GM12878 (cell line): ENCODE measurements around the gene NEU1. TPM values are rescaled to one million over a fixed set of nuclear protein-coding genes. Genes with fewer than 3 reads are reported as not detected.

ENCODE experiments used
- BACH1 ChIP-seq: fragments of 450-650 bp; IDR thresholded peaks from 2 replicates; pipeline ENCODE4 v1.6.1; 2017; ENCODE audit warnings: mild to moderate bottlenecking, borderline replicate concordance
- BCL11A ChIP-seq: IDR thresholded peaks from 2 replicates; pipeline ENCODE4 v1.6.1; 2011; ENCODE audit warnings: low read depth, low read length
- CBFB ChIP-seq: IDR thresholded peaks from 2 replicates; pipeline ENCODE4 v1.6.1; 2016; ENCODE audit warnings: antibody characterized with exemption, low read depth
- FOXK2 ChIP-seq: fragments of 450-650 bp; IDR thresholded peaks from 2 replicates; pipeline ENCODE4 v1.6.1; 2017; ENCODE audit warnings: mild to moderate bottlenecking, moderate library complexity
- HDAC2 ChIP-seq: fragments of 200-600 bp; sonication (generic); IDR thresholded peaks from 2 replicates; pipeline ENCODE4 v1.6.1; 2017
- NR2F1 ChIP-seq: fragments of 450-650 bp; conservative IDR thresholded peaks from 2 replicates; pipeline ENCODE4 v1.6.1; 2017; ENCODE audit warnings: mild to moderate bottlenecking
- POLR2AphosphoS2 ChIP-seq: IDR thresholded peaks from 2 replicates; pipeline ENCODE4 v1.6.1; 2011; ENCODE audit warnings: low read depth, mild to moderate bottlenecking, low read length, improper control_type of control experiment, moderate library complexity
- RAD21 ChIP-seq: IDR thresholded peaks from 2 replicates; pipeline ENCODE4 v1.6.1; 2011; ENCODE audit warnings: mild to moderate bottlenecking, low read depth, low read length, moderate library complexity; ENCODE audit not compliant: insufficient read depth
- ZNF24 ChIP-seq: fragments of 450-650 bp; IDR thresholded peaks from 2 replicates; pipeline ENCODE4 v1.6.1; 2017; ENCODE audit warnings: antibody characterized with exemption, mild to moderate bottlenecking
- ZNF622 ChIP-seq: fragments of 450-650 bp; IDR thresholded peaks from 2 replicates; pipeline ENCODE4 v1.6.1; 2017; ENCODE audit warnings: mild to moderate bottlenecking, inconsistent platforms
- polyA plus RNA-seq, 11 experiments: library from polyadenylated mRNA; depleted of rRNA in 4 of 11; unstranded in 6 of 11; stranded (reverse) in 5 of 11; fragments of >200 nt; fragmentation: Nextera tagmentation in 4 of 11; fragmentation: Illumina TruSeq in 1 of 11; extraction: Ambion mirVana in 4 of 11; extraction: Trizol in 1 of 11; gene quantifications; 1 replicate in 1 of 11; 2 replicates in 10 of 11; pipeline versions ENCODE4 v1.2.1 to v1.2.3, GENCODE V29; 2011 to 2016; ENCODE audit warnings: inconsistent platforms in 2 of 11, missing spikeins in 2 of 11, low read depth in 1 of 11
- total RNA-seq, 4 experiments: library from RNA; depleted of rRNA in 3 of 4; stranded (reverse); fragments of >200 nt in 3 of 4; fragmentation: Illumina TruSeq in 1 of 4; extraction: Trizol in 1 of 4; gene quantifications; 2 replicates each; pipeline versions ENCODE4 v1.2.1 to v1.2.3, GENCODE V29; 2013 to 2021
- TF ChIP-seq, protein P1 (sequence below): fragments of 450-650 bp; IDR thresholded peaks from 2 replicates; pipeline ENCODE4 v1.6.1; 2017; ENCODE audit warnings: mild to moderate bottlenecking
- TF ChIP-seq, protein P2 (sequence below): fragments of 450-650 bp; conservative IDR thresholded peaks from 2 replicates; pipeline ENCODE4 v1.6.1; 2017; ENCODE audit warnings: mild to moderate bottlenecking, moderate library complexity
- TF ChIP-seq, protein P3 (sequence below): fragments of 450-650 bp; IDR thresholded peaks from 2 replicates; pipeline ENCODE4 v1.6.1; 2017; ENCODE audit warnings: mild to moderate bottlenecking, moderate library complexity
- TF ChIP-seq, protein P4 (sequence below), 3 experiments: IDR thresholded peaks in 2 of 3; conservative IDR thresholded peaks in 1 of 3; 2 replicates each; pipeline ENCODE4 v1.5.1; 2011; ENCODE audit warnings: low read depth in 3 of 3, low read length in 3 of 3, mild to moderate bottlenecking in 3 of 3, control low read depth in 2 of 3, moderate library complexity in 2 of 3, inconsistent platforms in 1 of 3, mixed read lengths in 1 of 3; ENCODE audit not compliant: control insufficient read depth in 2 of 3, insufficient read depth in 1 of 3; ENCODE audit errors: extremely low read depth in 1 of 3
- TF ChIP-seq, protein P5 (sequence below): fragments of 450-650 bp; formaldehyde crosslinking; IDR thresholded peaks from 2 replicates; pipeline ENCODE4 v1.4.0; 2022; ENCODE audit warnings: mild to moderate bottlenecking, moderate library complexity

NEU1 gene
- total and polyA plus RNA-seq, 10 of the 15 experiments (the other 5 are each of a cell fraction or from before 2014, with no cell fraction given), result 7.2 to 26.9 (median 21.6) TPM

DNA sequence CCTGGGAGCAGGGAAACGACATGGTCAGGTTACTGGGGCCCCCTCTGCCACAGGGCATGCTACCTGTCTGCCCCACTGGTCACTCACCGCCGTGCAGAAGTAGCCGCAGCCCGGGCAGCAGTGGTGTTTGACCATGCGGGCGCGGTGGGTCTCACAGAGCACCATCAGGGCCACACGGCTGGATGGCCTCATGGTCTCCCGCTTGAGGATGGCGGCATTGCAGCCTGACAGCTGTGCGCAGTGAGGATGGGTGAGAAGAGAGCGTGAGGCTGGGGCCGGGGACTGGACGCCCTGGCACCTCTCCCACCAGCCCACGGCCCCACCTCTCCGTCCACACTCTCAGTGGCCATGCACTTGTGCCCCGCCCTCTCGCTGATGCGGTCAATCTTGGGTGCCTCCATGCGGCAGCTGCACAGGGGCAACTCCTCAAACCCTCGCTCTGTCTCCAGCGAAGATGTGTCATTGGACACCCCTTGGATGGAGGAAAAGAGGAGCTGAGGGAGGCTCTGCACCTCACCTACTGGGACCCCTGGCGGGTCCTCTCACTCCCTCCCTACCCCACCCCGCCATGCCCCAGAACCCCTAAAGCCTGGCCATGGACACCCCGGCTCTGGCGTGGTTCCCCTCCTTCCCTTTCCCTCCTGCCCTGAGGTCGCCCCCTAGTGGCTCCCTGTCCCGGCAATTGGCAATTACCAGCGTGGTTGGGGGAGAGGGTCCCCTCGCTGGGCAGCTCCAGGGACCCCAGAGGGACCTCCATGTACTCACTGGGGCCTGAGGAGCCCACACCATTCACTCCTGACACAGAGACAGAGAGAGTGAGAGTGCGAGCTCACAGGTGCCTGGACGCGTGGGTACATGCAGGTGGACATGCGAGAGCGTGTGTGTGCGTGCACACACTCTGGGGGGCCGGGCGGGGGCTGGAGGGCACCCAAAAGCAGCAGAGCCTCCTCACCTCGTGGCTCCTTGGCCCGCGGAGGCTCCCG, 25.9 kb upstream of the NEU1 start (continued):
- TF ChIP-seq, protein P1, sequence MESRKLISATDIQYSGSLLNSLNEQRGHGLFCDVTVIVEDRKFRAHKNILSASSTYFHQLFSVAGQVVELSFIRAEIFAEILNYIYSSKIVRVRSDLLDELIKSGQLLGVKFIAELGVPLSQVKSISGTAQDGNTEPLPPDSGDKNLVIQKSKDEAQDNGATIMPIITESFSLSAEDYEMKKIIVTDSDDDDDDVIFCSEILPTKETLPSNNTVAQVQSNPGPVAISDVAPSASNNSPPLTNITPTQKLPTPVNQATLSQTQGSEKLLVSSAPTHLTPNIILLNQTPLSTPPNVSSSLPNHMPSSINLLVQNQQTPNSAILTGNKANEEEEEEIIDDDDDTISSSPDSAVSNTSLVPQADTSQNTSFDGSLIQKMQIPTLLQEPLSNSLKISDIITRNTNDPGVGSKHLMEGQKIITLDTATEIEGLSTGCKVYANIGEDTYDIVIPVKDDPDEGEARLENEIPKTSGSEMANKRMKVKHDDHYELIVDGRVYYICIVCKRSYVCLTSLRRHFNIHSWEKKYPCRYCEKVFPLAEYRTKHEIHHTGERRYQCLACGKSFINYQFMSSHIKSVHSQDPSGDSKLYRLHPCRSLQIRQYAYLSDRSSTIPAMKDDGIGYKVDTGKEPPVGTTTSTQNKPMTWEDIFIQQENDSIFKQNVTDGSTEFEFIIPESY, result no peak
- no peak for TF ChIP-seq HDAC2
- no peak for TF ChIP-seq BACH1
- TF ChIP-seq, protein P2, sequence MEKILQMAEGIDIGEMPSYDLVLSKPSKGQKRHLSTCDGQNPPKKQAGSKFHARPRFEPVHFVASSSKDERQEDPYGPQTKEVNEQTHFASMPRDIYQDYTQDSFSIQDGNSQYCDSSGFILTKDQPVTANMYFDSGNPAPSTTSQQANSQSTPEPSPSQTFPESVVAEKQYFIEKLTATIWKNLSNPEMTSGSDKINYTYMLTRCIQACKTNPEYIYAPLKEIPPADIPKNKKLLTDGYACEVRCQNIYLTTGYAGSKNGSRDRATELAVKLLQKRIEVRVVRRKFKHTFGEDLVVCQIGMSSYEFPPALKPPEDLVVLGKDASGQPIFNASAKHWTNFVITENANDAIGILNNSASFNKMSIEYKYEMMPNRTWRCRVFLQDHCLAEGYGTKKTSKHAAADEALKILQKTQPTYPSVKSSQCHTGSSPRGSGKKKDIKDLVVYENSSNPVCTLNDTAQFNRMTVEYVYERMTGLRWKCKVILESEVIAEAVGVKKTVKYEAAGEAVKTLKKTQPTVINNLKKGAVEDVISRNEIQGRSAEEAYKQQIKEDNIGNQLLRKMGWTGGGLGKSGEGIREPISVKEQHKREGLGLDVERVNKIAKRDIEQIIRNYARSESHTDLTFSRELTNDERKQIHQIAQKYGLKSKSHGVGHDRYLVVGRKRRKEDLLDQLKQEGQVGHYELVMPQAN, result no peak
- no peak for TF ChIP-seq POLR2AphosphoS2
- no peak for TF ChIP-seq BCL11A
- peak; percentile 61 for TF ChIP-seq RAD21
- TF ChIP-seq ZNF622, result no peak
- TF ChIP-seq, protein P3, sequence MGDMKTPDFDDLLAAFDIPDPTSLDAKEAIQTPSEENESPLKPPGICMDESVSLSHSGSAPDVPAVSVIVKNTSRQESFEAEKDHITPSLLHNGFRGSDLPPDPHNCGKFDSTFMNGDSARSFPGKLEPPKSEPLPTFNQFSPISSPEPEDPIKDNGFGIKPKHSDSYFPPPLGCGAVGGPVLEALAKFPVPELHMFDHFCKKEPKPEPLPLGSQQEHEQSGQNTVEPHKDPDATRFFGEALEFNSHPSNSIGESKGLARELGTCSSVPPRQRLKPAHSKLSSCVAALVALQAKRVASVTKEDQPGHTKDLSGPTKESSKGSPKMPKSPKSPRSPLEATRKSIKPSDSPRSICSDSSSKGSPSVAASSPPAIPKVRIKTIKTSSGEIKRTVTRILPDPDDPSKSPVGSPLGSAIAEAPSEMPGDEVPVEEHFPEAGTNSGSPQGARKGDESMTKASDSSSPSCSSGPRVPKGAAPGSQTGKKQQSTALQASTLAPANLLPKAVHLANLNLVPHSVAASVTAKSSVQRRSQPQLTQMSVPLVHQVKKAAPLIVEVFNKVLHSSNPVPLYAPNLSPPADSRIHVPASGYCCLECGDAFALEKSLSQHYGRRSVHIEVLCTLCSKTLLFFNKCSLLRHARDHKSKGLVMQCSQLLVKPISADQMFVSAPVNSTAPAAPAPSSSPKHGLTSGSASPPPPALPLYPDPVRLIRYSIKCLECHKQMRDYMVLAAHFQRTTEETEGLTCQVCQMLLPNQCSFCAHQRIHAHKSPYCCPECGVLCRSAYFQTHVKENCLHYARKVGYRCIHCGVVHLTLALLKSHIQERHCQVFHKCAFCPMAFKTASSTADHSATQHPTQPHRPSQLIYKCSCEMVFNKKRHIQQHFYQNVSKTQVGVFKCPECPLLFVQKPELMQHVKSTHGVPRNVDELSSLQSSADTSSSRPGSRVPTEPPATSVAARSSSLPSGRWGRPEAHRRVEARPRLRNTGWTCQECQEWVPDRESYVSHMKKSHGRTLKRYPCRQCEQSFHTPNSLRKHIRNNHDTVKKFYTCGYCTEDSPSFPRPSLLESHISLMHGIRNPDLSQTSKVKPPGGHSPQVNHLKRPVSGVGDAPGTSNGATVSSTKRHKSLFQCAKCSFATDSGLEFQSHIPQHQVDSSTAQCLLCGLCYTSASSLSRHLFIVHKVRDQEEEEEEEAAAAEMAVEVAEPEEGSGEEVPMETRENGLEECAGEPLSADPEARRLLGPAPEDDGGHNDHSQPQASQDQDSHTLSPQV, result no peak
- TF ChIP-seq, protein P4, sequence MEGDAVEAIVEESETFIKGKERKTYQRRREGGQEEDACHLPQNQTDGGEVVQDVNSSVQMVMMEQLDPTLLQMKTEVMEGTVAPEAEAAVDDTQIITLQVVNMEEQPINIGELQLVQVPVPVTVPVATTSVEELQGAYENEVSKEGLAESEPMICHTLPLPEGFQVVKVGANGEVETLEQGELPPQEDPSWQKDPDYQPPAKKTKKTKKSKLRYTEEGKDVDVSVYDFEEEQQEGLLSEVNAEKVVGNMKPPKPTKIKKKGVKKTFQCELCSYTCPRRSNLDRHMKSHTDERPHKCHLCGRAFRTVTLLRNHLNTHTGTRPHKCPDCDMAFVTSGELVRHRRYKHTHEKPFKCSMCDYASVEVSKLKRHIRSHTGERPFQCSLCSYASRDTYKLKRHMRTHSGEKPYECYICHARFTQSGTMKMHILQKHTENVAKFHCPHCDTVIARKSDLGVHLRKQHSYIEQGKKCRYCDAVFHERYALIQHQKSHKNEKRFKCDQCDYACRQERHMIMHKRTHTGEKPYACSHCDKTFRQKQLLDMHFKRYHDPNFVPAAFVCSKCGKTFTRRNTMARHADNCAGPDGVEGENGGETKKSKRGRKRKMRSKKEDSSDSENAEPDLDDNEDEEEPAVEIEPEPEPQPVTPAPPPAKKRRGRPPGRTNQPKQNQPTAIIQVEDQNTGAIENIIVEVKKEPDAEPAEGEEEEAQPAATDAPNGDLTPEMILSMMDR (IDR thresholded peaks at IDR 0.05 in 2 of 3, conservative IDR thresholded peaks at IDR 0.05 in 1 of 3; ENCODE audit: control insufficient read depth in 2 of 3, extremely low read depth in 1 of 3, insufficient read depth in 1 of 3, low read depth in 3 of 3, low read length in 3 of 3), result peak; percentile 53 to 84 (median 74)
- TF ChIP-seq CBFB, result no peak
- no peak for TF ChIP-seq NR2F1
- TF ChIP-seq, protein P5, sequence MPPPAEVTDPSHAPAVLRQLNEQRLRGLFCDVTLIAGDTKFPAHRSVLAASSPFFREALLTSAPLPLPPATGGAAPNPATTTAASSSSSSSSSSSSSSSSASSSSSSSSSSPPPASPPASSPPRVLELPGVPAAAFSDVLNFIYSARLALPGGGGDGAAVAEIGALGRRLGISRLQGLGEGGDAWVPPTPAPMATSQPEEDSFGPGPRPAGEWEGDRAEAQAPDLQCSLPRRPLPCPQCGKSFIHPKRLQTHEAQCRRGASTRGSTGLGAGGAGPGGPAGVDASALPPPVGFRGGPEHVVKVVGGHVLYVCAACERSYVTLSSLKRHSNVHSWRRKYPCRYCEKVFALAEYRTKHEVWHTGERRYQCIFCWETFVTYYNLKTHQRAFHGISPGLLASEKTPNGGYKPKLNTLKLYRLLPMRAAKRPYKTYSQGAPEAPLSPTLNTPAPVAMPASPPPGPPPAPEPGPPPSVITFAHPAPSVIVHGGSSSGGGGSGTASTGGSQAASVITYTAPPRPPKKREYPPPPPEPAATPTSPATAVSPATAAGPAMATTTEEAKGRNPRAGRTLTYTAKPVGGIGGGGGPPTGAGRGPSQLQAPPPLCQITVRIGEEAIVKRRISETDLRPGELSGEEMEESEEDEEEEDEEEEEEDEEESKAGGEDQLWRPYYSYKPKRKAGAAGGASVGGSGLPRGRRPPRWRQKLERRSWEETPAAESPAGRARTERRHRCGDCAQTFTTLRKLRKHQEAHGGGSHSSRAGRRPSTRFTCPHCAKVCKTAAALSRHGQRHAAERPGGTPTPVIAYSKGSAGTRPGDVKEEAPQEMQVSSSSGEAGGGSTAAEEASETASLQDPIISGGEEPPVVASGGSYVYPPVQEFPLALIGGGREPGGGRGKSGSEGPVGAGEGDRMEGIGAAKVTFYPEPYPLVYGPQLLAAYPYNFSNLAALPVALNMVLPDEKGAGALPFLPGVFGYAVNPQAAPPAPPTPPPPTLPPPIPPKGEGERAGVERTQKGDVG, result no peak
- TF ChIP-seq FOXK2, result no peak
- TF ChIP-seq ZNF24, result no peak
